Panc1 (cell line): ENCODE measurements around the gene DUSP8. TPM values are rescaled to one million over a fixed set of nuclear protein-coding genes. Genes with fewer than 3 reads are reported as not detected.

Source experiments
- ATAC-seq: fragments of 200-7000 bp; cut with Tn5 transposase; 2 replicates; pipeline ENCODE4 v1.9.1; 2020; ENCODE audit warnings: mild to moderate bottlenecking, moderate library complexity
- BruUV-seq: library from RNA; stranded (reverse); fragments of 400-500 nt; replicated peaks from 2 replicates; lab custom pipeline; 2021; lab: Mats Ljungman, UMichigan
- CTCF ChIA-PET: fragments of 300-600 bp; sonication (Branson Sonifier 250); formaldehyde crosslinking; loops from one replicate; lab custom pipeline; 2022; ENCODE audit warnings: antibody characterized with exemption; lab: Charles Lee
- POLR2A ChIA-PET: fragments of 300-600 bp; sonication (Branson Sonifier 250); formaldehyde crosslinking; loops from one replicate; lab custom pipeline; 2022; ENCODE audit warnings: antibody characterized with exemption; lab: Charles Lee
- DNase-seq: peaks from one replicate; pipeline ENCODE4 v3.0.0-alpha.2; 2010; ENCODE audit warnings: low read depth, low spot score
- H3K27ac ChIP-seq: 2 replicates; pipeline ENCODE4 v1.5.1; 2011; ENCODE audit warnings: mild to moderate bottlenecking, low read length, inconsistent platforms
- H3K27me3 ChIP-seq: fragments of 200-500 bp; sonication (Bioruptor generic); 2 replicates; pipeline ENCODE4 v1.6.0; 2014; ENCODE audit warnings: low read length, inconsistent platforms; ENCODE audit not compliant: control insufficient read depth, insufficient read depth
- H3K36me3 ChIP-seq: fragments of 200-500 bp; sonication (Bioruptor generic); 2 replicates; pipeline ENCODE4 v1.5.1; 2014; ENCODE audit warnings: inconsistent platforms, mild to moderate bottlenecking, low read length, moderate library complexity; ENCODE audit not compliant: control insufficient read depth, insufficient read depth
- H3K4me1 ChIP-seq: 2 replicates; pipeline ENCODE4 v1.5.1; 2011; ENCODE audit warnings: inconsistent platforms, mild to moderate bottlenecking, low read length, moderate library complexity; ENCODE audit not compliant: control insufficient read depth, insufficient read depth
- H3K4me3 ChIP-seq, 2 experiments: 2 replicates each; pipeline ENCODE4 v1.5.1; 2011 to 2012; ENCODE audit warnings: low read depth in 2 of 2, low read length in 2 of 2, mild to moderate bottlenecking in 2 of 2, inconsistent platforms in 1 of 2, moderate library complexity in 1 of 2
- H3K9me3 ChIP-seq: fragments of 200-500 bp; sonication (Bioruptor generic); 2 replicates; pipeline ENCODE4 v1.5.1; 2014; ENCODE audit warnings: low read depth, mild to moderate bottlenecking, inconsistent platforms, low read length, moderate library complexity; ENCODE audit not compliant: control insufficient read depth, insufficient read depth
- POLR2AphosphoS5 ChIP-seq: IDR thresholded peaks from 2 replicates; pipeline ENCODE4 v1.6.1; 2012; ENCODE audit warnings: mild to moderate bottlenecking, low read depth, low read length, moderate library complexity
- SIN3A ChIP-seq: IDR thresholded peaks from 2 replicates; pipeline ENCODE4 v1.6.1; 2012; ENCODE audit warnings: low read depth, mild to moderate bottlenecking, low read length, moderate library complexity, borderline replicate concordance; ENCODE audit not compliant: insufficient read depth
- TCF7L2 ChIP-seq: IDR thresholded peaks from 2 replicates; pipeline ENCODE4 v1.6.1; 2011; ENCODE audit warnings: mild to moderate bottlenecking, low read depth, low read length, inconsistent platforms
- in situ Hi-C: cut with HindIII; loops from 2 replicates; pipeline ENCODE4 v1.10.0; 2016; ENCODE audit warnings: low sequenced_read_pairs, low pct_unique_long_range_greater_than_20kb
- intact Hi-C: fragments of 100-400 bp; cut with micrococcal nuclease; formaldehyde crosslinking; loops from one replicate; pipeline ENCODE4 v1.10.0; 2022; ENCODE audit not compliant: unreplicated experiment
- total RNA-seq: library from RNA; stranded (reverse); gene quantifications from one replicate; pipeline ENCODE4 v1.2.1, GENCODE V29; 2021; ENCODE audit not compliant: unreplicated experiment
- TF ChIP-seq, protein P1 (sequence below), 2 experiments: IDR thresholded peaks; 2 replicates each; pipeline ENCODE4 v1.6.1; 2011 to 2012; ENCODE audit warnings: low read depth in 2 of 2, control low read depth in 1 of 2, low read length in 1 of 2, mild to moderate bottlenecking in 1 of 2, moderate library complexity in 1 of 2; ENCODE audit not compliant: insufficient read depth in 1 of 2
- TF ChIP-seq, protein P2 (sequence below): fragments of 450-650 bp; IDR thresholded peaks from 2 replicates; pipeline ENCODE4 v1.5.1; 2017; ENCODE audit warnings: mild to moderate bottlenecking

The DUSP8 gene
- total RNA-seq, 1 experiment from 2014 or later = 5.5 TPM

DNA sequence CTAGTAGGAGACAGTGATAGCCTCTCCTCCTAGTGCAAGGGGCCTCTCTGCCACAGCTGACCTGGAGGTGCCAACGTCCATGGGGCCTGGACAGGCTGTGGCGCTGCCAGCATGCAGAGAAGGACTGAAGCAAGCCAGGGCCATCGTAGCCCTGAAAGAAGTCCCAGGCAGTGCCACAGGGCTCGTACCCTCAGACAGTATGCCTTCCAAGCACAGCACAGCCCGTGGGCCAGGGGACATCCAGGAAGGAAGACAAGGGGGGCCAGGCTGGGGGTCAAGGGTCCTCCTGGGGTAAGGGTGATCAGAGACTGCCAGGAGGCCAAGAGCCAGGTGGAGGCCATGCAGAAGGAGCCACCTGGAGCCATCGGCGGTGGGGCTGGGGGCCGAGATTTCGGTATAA, 65.1 kb downstream of the DUSP8 start:
- in situ Hi-C loops = no loop called here
- ATAC-seq (no peak), DNase-seq (no peak)
- H3K27ac ChIP-seq = no peak overlapping the region
- TF ChIP-seq POLR2AphosphoS5 = no peak
- TF ChIP-seq, protein P1, sequence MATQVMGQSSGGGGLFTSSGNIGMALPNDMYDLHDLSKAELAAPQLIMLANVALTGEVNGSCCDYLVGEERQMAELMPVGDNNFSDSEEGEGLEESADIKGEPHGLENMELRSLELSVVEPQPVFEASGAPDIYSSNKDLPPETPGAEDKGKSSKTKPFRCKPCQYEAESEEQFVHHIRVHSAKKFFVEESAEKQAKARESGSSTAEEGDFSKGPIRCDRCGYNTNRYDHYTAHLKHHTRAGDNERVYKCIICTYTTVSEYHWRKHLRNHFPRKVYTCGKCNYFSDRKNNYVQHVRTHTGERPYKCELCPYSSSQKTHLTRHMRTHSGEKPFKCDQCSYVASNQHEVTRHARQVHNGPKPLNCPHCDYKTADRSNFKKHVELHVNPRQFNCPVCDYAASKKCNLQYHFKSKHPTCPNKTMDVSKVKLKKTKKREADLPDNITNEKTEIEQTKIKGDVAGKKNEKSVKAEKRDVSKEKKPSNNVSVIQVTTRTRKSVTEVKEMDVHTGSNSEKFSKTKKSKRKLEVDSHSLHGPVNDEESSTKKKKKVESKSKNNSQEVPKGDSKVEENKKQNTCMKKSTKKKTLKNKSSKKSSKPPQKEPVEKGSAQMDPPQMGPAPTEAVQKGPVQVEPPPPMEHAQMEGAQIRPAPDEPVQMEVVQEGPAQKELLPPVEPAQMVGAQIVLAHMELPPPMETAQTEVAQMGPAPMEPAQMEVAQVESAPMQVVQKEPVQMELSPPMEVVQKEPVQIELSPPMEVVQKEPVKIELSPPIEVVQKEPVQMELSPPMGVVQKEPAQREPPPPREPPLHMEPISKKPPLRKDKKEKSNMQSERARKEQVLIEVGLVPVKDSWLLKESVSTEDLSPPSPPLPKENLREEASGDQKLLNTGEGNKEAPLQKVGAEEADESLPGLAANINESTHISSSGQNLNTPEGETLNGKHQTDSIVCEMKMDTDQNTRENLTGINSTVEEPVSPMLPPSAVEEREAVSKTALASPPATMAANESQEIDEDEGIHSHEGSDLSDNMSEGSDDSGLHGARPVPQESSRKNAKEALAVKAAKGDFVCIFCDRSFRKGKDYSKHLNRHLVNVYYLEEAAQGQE (IDR thresholded peaks at IDR 0.05; ENCODE audit: insufficient read depth in 1 of 2, low read depth in 2 of 2, low read length in 1 of 2) = no peak
- TF ChIP-seq SIN3A = no peak
- no peak for TF ChIP-seq TCF7L2
- TF ChIP-seq, protein P2, sequence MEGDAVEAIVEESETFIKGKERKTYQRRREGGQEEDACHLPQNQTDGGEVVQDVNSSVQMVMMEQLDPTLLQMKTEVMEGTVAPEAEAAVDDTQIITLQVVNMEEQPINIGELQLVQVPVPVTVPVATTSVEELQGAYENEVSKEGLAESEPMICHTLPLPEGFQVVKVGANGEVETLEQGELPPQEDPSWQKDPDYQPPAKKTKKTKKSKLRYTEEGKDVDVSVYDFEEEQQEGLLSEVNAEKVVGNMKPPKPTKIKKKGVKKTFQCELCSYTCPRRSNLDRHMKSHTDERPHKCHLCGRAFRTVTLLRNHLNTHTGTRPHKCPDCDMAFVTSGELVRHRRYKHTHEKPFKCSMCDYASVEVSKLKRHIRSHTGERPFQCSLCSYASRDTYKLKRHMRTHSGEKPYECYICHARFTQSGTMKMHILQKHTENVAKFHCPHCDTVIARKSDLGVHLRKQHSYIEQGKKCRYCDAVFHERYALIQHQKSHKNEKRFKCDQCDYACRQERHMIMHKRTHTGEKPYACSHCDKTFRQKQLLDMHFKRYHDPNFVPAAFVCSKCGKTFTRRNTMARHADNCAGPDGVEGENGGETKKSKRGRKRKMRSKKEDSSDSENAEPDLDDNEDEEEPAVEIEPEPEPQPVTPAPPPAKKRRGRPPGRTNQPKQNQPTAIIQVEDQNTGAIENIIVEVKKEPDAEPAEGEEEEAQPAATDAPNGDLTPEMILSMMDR = no peak
- H3K4me1 ChIP-seq = peaks cover 17% of the 10 kb centered on the region
- intact Hi-C loops = no loop called here
- no peaks in the 10 kb centered on the region for H3K9me3 ChIP-seq
- H3K36me3 ChIP-seq = no peaks in the 10 kb centered on the region
- no peak overlapping the region for H3K4me3 ChIP-seq
- no peaks in the 10 kb centered on the region for H3K27me3 ChIP-seq
- POLR2A ChIA-PET = no interaction called here
- CTCF ChIA-PET = no interaction called here
- BruUV-seq = no TSS peak

DNA sequence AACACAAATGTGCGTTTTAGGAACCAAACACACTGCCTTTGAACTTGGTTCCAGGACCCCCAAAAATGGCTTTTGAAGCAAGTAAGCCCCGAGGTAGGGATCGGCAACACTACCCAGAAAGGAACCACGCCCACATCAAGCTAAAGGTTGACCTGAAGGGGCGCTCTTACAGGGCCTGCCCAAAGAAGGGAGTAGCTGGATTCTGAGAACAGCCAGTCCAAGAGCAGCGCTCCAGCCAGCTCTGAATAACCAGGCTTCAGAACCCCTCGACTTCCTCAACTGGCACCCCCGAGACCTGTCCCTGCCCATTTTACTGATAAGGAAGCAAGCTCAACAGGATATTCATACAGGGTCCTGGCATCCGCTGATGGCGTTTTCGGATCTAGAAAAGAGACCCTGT, 66.6 kb downstream of the DUSP8 start:
- Histone ChIP-seq H3K4me1 (peaks cover 12% of the 10 kb centered on the region; the same call in 1 of the 2 replicates), H3K27ac (no peak overlapping the region), H3K36me3 (no peaks in the 10 kb centered on the region), H3K4me3 (no peak overlapping the region), H3K27me3 (no peaks in the 10 kb centered on the region), H3K9me3 (no peaks in the 10 kb centered on the region)
- in situ Hi-C loops (no loop called here), intact Hi-C loops (no loop called here)
- DNase-seq (no peak), ATAC-seq (no peak)
- ChIA-PET POLR2A (no interaction called here), CTCF (interaction anchor here (0.6 to 0.9 kb wide), 2 partner anchors 10 to 66 kb away, joined by 3 to 6 read pairs; no protein-coding TSS in a partner anchor)
- TF ChIP-seq, protein P1 (IDR thresholded peaks at IDR 0.05; ENCODE audit: insufficient read depth in 1 of 2, low read depth in 2 of 2, low read length in 1 of 2) = no peak
- TF ChIP-seq, protein P2 = no peak
- TF ChIP-seq POLR2AphosphoS5 (no peak), SIN3A (no peak), TCF7L2 (no peak)
- no TSS peak for BruUV-seq
